Lower leg skin (tissue), 4 donors: ENCODE data around the gene CCDC81. TPM values are rescaled to one million over a fixed set of nuclear protein-coding genes. Genes with fewer than 3 reads are reported as not detected.
"Not testable (repeated sequence)": the region's sequence is repeated elsewhere in the genome, so short reads cannot be mapped to it uniquely, and the experiment has no call there.

Experiments used
- DNase-seq, 2 donors: peaks; one replicate each; pipeline ENCODE4 v3.0.0-alpha.2; 2019; ENCODE audit warnings: low spot score in 2 of 2
- H3K4me3 ChIP-seq: fragments of 200-600 bp; sonication (generic); 2 replicates; pipeline ENCODE4 v1.5.1; 2017; ENCODE audit warnings: mild to moderate bottlenecking, low read depth; ENCODE audit not compliant: poor library complexity, severe bottlenecking
- CTCF ChIP-seq, 3 donors: fragments of 450-650 bp; IDR thresholded peaks; one replicate each; pipeline ENCODE4 v1.5.1; 2016; ENCODE audit warnings: antibody characterized with exemption in 3 of 3, mild to moderate bottlenecking in 3 of 3, moderate library complexity in 2 of 3
- POLR2A ChIP-seq, 2 donors: fragments of 450-650 bp; IDR thresholded peaks; one replicate each; pipeline ENCODE4 v1.6.1; 2016 to 2017; ENCODE audit warnings: antibody characterized with exemption in 2 of 2, mild to moderate bottlenecking in 1 of 2, moderate library complexity in 1 of 2
- WGBS, 2 donors: methylation state at CpG; one replicate each; pipeline ENCODE4 v1.1.5; 2018; 5-methylcytosine and 5-hydroxymethylcytosine counted together
- intact Hi-C: fragments of 100-400 bp; cut with DNase I; formaldehyde crosslinking; loops from one replicate; pipeline ENCODE4 v1.15.0; 2023; ENCODE audit warnings: low total_unique reads
- total RNA-seq, 4 donors: library from RNA; depleted of rRNA; stranded (reverse); fragments of >200 nt; gene quantifications; one replicate each; pipeline ENCODE4 v1.1.0, GENCODE V29; 2016

Gene CCDC81
- 1 to 10 TPM in 2 of 4 donors, under 1 TPM in 1, not detected in 1; 0.76 to 2.7 (median 1.6) TPM for total RNA-seq

DNA sequence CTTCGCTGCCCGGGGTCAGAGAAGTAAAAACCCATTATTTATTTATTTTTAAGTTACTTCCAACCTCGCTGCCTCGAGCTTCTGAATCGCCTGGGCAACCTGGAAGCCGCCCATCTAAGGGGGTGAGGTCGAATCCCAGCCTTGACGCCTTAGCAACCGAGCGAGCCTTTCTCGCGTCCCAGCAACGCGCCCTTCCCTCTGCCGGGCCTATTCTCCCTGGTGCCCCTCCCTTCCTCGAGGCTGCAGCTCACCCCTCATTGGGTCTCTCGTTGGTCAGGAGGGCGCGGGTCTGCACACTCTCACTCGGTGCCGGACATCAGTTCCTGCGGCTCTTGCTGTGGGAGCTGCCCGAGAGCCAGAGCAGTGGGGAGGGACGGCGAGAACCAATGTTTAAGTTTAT, at the start of gene CCDC81:
Gene CCDC81, plus strand, starts transcription at position 302 of the 400 bp plus-strand sequence. CDS start 277 bp downstream, outside the sequence.
- TF ChIP-seq CTCF (IDR thresholded peaks at IDR 0.05) (no peak), POLR2A (IDR thresholded peaks at IDR 0.05) (no peak)
- intact Hi-C loops = no loop called here
- 12 to 17% methylated on average over 25 of the region's 25 CpGs for WGBS, 2 donors
- no peak for DNase-seq
- no peak within 1 kb of the TSS for H3K4me3 ChIP-seq

GRCh38 chr11:86335131-86335767, 39.4 kb upstream of the CCDC81 start:
- intact Hi-C loops = no loop called here
- WGBS, 2 donors = 89 to 92% methylated on average over 6 of the region's 6 CpGs

DNA sequence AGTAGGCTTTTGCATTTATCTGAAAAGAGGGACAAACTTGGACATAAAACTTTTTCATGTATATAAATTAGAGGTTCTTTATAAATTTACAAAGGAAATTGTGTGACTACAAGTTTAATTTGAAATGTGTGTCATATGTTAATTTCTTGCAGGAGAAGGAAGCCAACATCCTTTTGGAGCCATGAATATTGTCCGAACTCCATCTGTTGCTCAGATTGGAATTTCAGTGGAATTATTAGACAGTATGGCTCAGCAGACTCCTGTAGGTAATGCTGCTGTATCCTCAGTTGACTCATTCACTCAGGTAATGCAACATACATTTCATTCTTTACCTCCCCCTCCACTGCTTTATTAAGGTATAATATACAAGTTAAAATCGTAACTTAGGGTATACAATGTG, 37.5 kb upstream of the CCDC81 start:
- WGBS, 2 donors = 95 to 98% methylated on average over 2 of the region's 2 CpGs
- no peak overlapping the region for H3K4me3 ChIP-seq
- DNase-seq = no peak
- intact Hi-C loops = no loop called here
- TF ChIP-seq POLR2A (IDR thresholded peaks at IDR 0.05) (no peak), CTCF (IDR thresholded peaks at IDR 0.05) (no peak)

More at GRCh38 chr11:86335131-86335767, 39.4 kb upstream of the CCDC81 start:
- TF ChIP-seq CTCF (IDR thresholded peaks at IDR 0.05) (no peak), POLR2A (IDR thresholded peaks at IDR 0.05) (no peak)
- no peak for DNase-seq
- no peak overlapping the region for H3K4me3 ChIP-seq

GRCh38 chr11:86341382-86341781, 33.3 kb upstream of the CCDC81 start:
- TF ChIP-seq POLR2A (IDR thresholded peaks at IDR 0.05) (no peak), CTCF (IDR thresholded peaks at IDR 0.05) (no peak)

DNA sequence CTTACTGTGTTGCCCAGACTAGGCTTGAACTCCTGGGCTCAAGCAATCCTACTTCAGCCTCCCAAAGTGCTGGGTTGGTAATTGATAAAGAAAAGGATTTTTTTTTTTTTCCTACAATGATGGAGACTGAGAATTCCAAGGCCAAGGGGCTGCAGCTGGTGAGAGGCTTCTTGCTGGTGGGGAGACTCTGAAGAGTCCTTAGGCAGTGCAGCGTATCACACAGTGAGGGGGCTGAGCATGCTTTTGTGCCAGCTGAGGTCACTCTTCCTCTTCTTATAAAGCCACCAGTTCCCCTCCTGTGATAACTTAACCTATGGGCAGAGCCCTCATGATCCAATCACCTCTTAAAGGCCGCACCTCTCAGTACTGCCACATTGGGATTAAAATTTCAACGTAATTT, 28.2 kb upstream of the CCDC81 start:
- no peak for TF ChIP-seq POLR2A (IDR thresholded peaks at IDR 0.05)
- no peak for TF ChIP-seq CTCF (IDR thresholded peaks at IDR 0.05)
- DNase-seq = no peak
- 91 to 96% methylated on average over 3 of the region's 3 CpGs for WGBS, 2 donors
- no peak overlapping the region for H3K4me3 ChIP-seq
- intact Hi-C loops = no loop called here

More at GRCh38 chr11:86341382-86341781, 33.3 kb upstream of the CCDC81 start:
- H3K4me3 ChIP-seq = no peak overlapping the region
- intact Hi-C loops = no loop called here
- 96 to 98% methylated on average over 3 of the region's 3 CpGs for WGBS, 2 donors
- DNase-seq = no peak

GRCh38 chr11:86355256-86355655, 19.4 kb upstream of the CCDC81 start:
- intact Hi-C loops = no loop called here
- no peak for DNase-seq
- whole genome bisulfite sequencing, 2 donors = 77 to 85% methylated on average over 4 of the region's 4 CpGs
- TF ChIP-seq CTCF (IDR thresholded peaks at IDR 0.05) = no peak
- no peak for TF ChIP-seq POLR2A (IDR thresholded peaks at IDR 0.05)
- H3K4me3 ChIP-seq = no peak overlapping the region

- H3K4me3 ChIP-seq, DNase-seq, intact Hi-C loops: not testable (repeated sequence)
- 75 to 86% methylated on average over 4 of the region's 4 CpGs for WGBS, 2 donors
Measured at GRCh38 chr11:86357412-86357811, 17.3 kb upstream of the CCDC81 start.
